NK-92 treated with Interleukin-12 subunit alpha and Interleukin-12 subunit beta, amount 100 ng/mL, for 24 hours (cell line): Measurements from ENCODE around the gene PRTG.
"Not testable (repeated sequence)": the region's sequence is repeated elsewhere in the genome, so short reads cannot be mapped to it uniquely, and the experiment has no call there.

Experiments used
- DNase-seq: peaks from one replicate; lab custom pipeline; 2025; lab: John Stamatoyannopoulos, UW

PRTG gene

GRCh38 chr15:55630858-55631257 is 112.1 kb downstream of the PRTG start:
- no peak for DNase-seq

GRCh38 chr15:55628369-55628730 is 114.6 kb downstream of the PRTG start:
- DNase-seq = no peak

GRCh38 chr15:55627730-55628368 is 115.1 kb downstream of the PRTG start:
- DNase-seq = no peak

- no peak for DNase-seq
These were observed 123.2 kb downstream of the PRTG start for GRCh38 chr15:55619783-55620182.

DNA sequence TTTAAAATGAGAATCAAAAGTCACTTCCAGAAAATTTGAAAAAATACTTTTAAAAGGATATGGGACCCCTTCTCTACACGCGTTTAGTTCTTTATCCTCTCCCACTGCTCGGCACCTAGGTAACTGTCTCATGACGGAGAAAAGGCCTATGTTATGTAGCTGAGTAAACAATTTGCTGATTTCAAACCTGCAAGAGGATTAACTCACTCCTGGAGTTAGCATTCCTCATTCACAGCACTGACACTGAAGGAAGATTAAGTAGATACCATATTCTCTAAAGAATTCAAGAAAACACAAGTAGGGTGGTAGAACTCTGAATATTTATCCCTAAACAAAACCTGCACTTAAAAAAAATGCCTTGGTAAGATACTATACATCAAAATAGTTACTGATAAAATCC is 124.6 kb downstream of the PRTG start:
- DNase-seq = no peak

DNA sequence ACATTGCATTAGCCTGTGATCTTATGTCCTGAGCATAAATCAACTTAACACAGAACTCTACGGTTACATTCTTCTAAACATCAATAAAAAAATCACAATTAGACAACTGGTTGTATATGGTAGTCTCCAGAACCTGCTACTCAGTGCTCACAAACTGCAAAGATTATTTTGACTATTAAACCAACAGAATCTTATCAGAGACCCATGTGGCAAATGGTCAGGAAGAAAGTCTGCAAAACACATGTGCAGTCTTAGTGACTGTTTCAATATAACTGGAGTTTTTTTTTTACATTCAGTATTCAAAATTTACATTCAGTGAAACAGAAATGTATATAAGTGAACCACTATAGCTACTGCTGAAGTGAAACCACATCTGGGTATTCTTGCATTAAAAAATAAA is 127.5 kb downstream of the PRTG start:
- DNase-seq = no peak

DNA sequence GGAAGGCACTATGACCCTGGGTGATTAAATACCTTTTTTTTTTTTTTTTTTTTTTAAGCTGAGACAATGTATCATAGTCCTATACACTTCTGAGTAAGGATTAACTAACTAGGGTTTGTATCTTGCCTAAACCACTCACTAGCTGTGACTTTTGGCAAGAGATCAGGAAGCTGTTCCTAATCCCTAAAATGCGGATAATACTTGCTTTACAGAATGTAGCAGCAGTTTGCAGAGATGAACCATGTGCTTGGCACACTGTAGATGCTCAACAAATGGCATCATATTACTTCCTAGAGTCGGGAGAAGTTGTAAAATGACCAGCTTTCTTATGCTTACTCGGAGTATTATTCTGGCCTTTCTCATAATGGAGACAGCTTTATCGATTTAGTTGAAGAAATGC is 129.2 kb downstream of the PRTG start:
- DNase-seq = no peak

DNA sequence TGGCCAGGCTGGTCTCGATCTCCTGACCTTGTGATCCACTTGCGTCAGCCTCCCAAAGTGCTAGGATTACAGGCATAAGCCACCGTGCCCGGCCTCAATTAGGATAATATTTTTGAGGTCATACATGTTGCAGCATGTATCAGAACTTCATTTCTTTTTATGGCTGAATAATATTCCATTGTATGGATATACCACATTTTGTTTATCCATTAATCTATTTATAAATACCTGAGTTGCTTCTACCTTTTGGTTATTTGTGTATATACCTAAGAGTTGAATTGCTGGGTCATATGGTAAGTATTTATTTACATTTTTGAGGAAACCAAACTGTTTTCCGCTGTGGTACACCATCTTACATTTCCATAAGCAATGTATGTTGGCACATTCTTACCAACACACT is 136.7 kb downstream of the PRTG start:
- DNase-seq = no peak

- no peak for DNase-seq
These were observed 141.6 kb downstream of the PRTG start for GRCh38 chr15:55601374-55601773.

DNA sequence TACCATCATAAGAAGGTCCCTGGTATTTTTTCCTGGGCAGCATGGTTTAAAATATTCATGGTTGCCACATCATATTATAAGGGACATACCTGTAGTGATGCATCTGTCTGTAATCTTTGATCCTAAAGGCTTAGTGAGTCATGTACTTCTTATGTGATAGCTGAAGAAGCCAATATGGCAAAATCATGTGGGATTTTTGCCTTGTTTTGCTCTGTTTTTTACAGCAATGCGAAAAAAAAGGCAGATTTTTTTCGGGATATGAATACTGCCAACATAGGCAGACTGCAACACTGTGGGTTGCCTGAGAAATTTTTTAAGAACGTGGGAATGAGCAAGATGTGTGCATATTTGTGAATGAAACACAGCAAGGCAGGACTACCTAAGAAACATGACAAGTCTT is 143.5 kb downstream of the PRTG start:
- no peak for DNase-seq

- not testable (repeated sequence) for DNase-seq
These were observed 149.9 kb downstream of the PRTG start for GRCh38 chr15:55593019-55593418.

GRCh38 chr15:55590788-55591187 is 152.2 kb downstream of the PRTG start:
- DNase-seq = no peak

GRCh38 chr15:55589287-55589686 is 153.7 kb downstream of the PRTG start:
- DNase-seq = no peak

- DNase-seq = no peak
These were observed 154.2 kb downstream of the PRTG start for GRCh38 chr15:55588815-55589115.

GRCh38 chr15:55588070-55588814 is 154.7 kb downstream of the PRTG start, which contains the start of gene PYGO1:
Gene PYGO1 (minus strand): TSS chr15:55588345. CDS start chr15:55587883, 462 bp downstream.
- no peak for DNase-seq

DNA sequence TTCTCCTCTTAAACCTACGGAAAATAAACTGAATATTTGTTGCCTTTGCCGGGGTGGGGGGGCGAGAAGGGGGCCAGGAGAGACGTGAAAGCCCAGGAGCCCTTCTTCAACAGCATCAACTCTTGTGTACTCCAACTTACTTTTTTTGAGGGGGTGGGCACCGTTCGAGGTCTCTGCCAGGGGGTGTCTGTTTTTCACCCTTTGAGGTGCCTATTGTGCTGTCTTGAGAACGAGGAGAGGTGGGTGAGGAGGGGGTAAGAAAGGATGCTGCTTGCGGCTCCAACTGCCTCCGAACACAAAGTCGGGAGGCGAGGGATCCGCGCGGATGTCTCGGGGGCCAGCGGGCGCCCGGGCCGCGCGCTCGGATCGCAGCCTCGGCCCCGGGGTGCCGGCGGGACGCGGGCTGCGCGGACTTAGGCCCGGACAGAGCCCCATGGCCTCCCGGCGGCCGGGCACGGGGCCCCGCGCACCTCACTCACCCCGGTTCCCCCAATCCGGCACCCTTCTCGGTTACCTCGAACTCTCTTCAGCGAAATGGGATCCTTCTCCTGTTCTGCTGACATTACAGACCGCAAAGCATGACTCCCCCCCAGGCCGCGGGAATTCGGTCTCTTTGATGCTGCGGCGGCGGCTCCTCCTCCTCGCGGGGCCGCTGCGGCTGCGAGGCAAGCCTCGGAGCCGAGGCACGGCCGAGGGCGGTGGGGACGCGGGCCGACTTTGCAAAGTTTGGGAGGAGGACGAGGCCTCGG is 155.5 kb downstream of the PRTG start:
- no peak for DNase-seq

- DNase-seq = no peak
These were observed 156.1 kb downstream of the PRTG start for GRCh38 chr15:55586808-55587207.

- no peak for DNase-seq
These were observed 166.0 kb downstream of the PRTG start for GRCh38 chr15:55576943-55577342.

GRCh38 chr15:55574096-55574495 is 168.9 kb downstream of the PRTG start:
- no peak for DNase-seq

DNA sequence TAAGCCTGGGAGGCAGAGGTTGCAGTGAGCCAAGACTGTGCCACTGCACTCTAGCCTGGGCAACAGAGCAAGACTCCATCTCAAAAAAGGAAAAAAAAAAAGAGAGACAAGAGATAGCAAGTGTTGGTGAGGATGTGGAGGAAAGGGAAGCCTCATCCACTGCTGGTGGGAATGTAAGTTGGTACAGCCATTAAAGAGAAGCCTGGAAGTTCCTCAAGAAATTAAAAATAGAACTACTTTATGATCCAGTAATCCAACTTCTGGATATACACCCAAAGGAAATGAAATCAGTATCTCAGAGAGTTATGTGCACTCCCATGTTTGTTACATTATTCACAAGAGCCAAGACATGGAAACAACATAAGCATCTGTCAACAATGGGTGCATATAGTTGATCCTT is 169.7 kb downstream of the PRTG start:
- no peak for DNase-seq

- DNase-seq = no peak
These were observed 178.4 kb downstream of the PRTG start for GRCh38 chr15:55564347-55565145.

- DNase-seq = no peak
These were observed 180.4 kb downstream of the PRTG start for GRCh38 chr15:55562601-55563000.
